Measurements from ENCODE around the gene CARD10. TPM values are rescaled to one million over a fixed set of nuclear protein-coding genes. Genes with fewer than 3 reads are reported as not detected.
"Not testable (repeated sequence)": the region's sequence is repeated elsewhere in the genome, so short reads cannot be mapped to it uniquely, and the experiment has no call there.

CARD10 gene
- total RNA-seq, 1 donor from 2014 or later, result 2.7 TPM

- peaks cover 7% of the 10 kb centered on the region for H3K9me3 Mint-ChIP-seq (ENCODE audit: unreplicated experiment)
- no peak for DNase-seq
- H3K27ac Mint-ChIP-seq (ENCODE audit: unreplicated experiment), result peak overlapping the region; percentile 2
- no peak for TF ChIP-seq CTCF (IDR thresholded peaks at IDR 0.05; ENCODE audit: partially characterized antibody, unreplicated experiment)
- no peaks in the 10 kb centered on the region for H3K36me3 Mint-ChIP-seq (ENCODE audit: unreplicated experiment)
- peaks cover 16% of the 10 kb centered on the region for H3K27me3 Mint-ChIP-seq (ENCODE audit: unreplicated experiment)
- H3K4me3 Mint-ChIP-seq (ENCODE audit: unreplicated experiment), result no peak overlapping the region
- H3K4me1 Mint-ChIP-seq (ENCODE audit: low read depth, unreplicated experiment), result peaks cover 11% of the 10 kb centered on the region
These were observed 34.5 kb upstream of the CARD10 start for GRCh38 chr22:37553725-37554124.

- no peak overlapping the region for H3K4me3 Mint-ChIP-seq (ENCODE audit: unreplicated experiment)
- peak overlapping the region; percentile 85 for H3K27ac Mint-ChIP-seq (ENCODE audit: unreplicated experiment)
- peak; percentile 46 for DNase-seq
- peaks cover 11% of the 10 kb centered on the region for H3K4me1 Mint-ChIP-seq (ENCODE audit: low read depth, unreplicated experiment)
- H3K9me3 Mint-ChIP-seq (ENCODE audit: unreplicated experiment), result peaks cover 7% of the 10 kb centered on the region
- TF ChIP-seq CTCF (IDR thresholded peaks at IDR 0.05; ENCODE audit: partially characterized antibody, unreplicated experiment), result no peak
- H3K36me3 Mint-ChIP-seq (ENCODE audit: unreplicated experiment), result no peaks in the 10 kb centered on the region
- H3K27me3 Mint-ChIP-seq (ENCODE audit: unreplicated experiment), result peaks cover 16% of the 10 kb centered on the region
These were observed 33.4 kb upstream of the CARD10 start for GRCh38 chr22:37552524-37553163.

DNA sequence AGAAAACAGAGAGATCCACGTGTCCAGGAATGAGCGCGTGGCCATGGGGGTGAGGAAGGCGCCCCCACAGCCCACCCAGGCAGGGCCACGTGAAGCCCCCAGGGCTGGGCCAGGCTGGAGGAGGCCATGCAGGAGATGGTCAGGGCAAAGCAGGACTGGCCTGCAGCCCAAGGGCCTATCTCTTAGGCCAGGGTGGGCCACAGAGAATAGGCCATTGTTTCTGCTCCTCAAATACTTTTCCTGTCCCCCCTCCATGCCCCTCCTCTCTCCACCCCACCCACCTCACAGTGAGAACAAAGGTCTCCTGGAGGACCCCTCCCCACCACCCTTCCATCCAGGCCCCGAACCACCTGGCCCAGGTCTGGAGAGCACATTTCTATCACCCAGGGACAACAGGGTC, 32.8 kb upstream of the CARD10 start:
- Mint-ChIP-seq H3K9me3 (ENCODE audit: unreplicated experiment) (peaks cover 7% of the 10 kb centered on the region), H3K4me3 (ENCODE audit: unreplicated experiment) (peak overlapping the region; percentile 53), H3K27ac (ENCODE audit: unreplicated experiment) (peak overlapping the region; percentile 31), H3K36me3 (ENCODE audit: unreplicated experiment) (no peaks in the 10 kb centered on the region), H3K4me1 (ENCODE audit: low read depth, unreplicated experiment) (peaks cover 11% of the 10 kb centered on the region), H3K27me3 (ENCODE audit: unreplicated experiment) (peaks cover 14% of the 10 kb centered on the region)
- TF ChIP-seq CTCF (IDR thresholded peaks at IDR 0.05; ENCODE audit: partially characterized antibody, unreplicated experiment), result no peak
- DNase-seq, result no peak

DNA sequence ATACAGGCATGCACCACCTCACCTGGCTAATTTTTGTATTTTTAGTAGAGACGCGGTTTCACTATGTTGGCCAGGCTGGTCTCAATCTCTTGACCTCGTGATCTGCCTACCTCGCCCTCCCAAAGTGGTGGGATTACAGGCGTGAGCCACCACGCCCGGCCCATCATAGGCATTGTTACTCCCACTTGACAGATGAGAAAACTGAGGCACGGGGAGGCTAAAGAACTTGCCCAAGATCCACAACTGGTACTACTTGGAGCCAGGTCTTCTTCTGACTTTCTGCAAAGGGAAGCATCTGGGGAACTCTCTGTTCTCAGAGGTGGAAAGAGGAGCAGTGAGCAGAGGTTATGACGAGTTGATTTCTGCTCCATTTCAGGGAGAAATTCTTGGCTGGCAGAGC, 31.7 kb upstream of the CARD10 start:
- DNase-seq; H3K27ac Mint-ChIP-seq (ENCODE audit: unreplicated experiment); H3K4me3 Mint-ChIP-seq (ENCODE audit: unreplicated experiment); H3K36me3 Mint-ChIP-seq (ENCODE audit: unreplicated experiment); H3K9me3 Mint-ChIP-seq (ENCODE audit: unreplicated experiment): not testable (repeated sequence)
- Mint-ChIP-seq H3K4me1 (ENCODE audit: low read depth, unreplicated experiment) (peaks cover 12% of the 10 kb centered on the region), H3K27me3 (ENCODE audit: unreplicated experiment) (peaks cover 14% of the 10 kb centered on the region)

DNA sequence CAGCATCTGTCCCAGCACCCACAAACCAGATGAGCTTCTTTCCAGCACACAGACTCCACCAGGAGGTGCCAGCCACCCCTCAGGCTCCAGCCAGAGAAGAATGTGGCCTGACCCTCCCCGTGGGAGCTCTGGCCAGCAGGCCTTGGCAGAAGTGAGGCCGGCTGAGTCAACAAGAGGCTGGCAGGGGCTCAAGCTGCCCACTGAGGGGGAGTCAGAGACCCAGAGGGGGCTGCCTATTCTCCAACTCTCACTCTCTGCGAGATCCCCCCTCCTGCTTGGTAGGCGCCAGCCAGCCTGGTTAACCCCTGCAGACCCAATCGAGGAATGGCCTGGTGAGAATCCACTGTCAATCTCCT, 30.5 kb upstream of the CARD10 start:
- Mint-ChIP-seq H3K27me3 (ENCODE audit: unreplicated experiment) (peaks cover 13% of the 10 kb centered on the region), H3K4me3 (ENCODE audit: unreplicated experiment) (no peak overlapping the region), H3K9me3 (ENCODE audit: unreplicated experiment) (peaks cover 7% of the 10 kb centered on the region), H3K27ac (ENCODE audit: unreplicated experiment) (no peak overlapping the region), H3K4me1 (ENCODE audit: low read depth, unreplicated experiment) (peaks cover 12% of the 10 kb centered on the region), H3K36me3 (ENCODE audit: unreplicated experiment) (no peaks in the 10 kb centered on the region)
- no peak for DNase-seq
- no peak for TF ChIP-seq CTCF (IDR thresholded peaks at IDR 0.05; ENCODE audit: partially characterized antibody, unreplicated experiment)

Data from glutamatergic neuron (in vitro differentiated cells).